IPS DF 6.9 (cell line): ENCODE results near the gene CIROP.

Experiments
- DNase-seq: peaks from one replicate; pipeline ENCODE4 v3.0.0-alpha.2; 2013; ENCODE audit warnings: low read depth, low spot score
- H3K27ac ChIP-seq: one replicate; pipeline ENCODE4 v1.5.1; 2013; ENCODE audit warnings: low read length, control low read depth
- H3K27me3 ChIP-seq: 2 replicates; pipeline ENCODE4 v1.6.1; 2013; ENCODE audit warnings: mild to moderate bottlenecking, low read length; ENCODE audit not compliant: control insufficient read depth, insufficient read depth
- H3K36me3 ChIP-seq: 2 replicates; pipeline ENCODE4 v1.6.1; 2013; ENCODE audit warnings: low read length; ENCODE audit not compliant: control insufficient read depth, insufficient read depth
- H3K4me1 ChIP-seq: 2 replicates; pipeline ENCODE4 v1.6.1; 2013; ENCODE audit warnings: low read length; ENCODE audit not compliant: control insufficient read depth, insufficient read depth
- H3K4me3 ChIP-seq: 2 replicates; pipeline ENCODE4 v1.5.1; 2013; ENCODE audit warnings: mild to moderate bottlenecking, low read length
- H3K9me3 ChIP-seq: 2 replicates; pipeline ENCODE4 v1.6.1; 2013; ENCODE audit warnings: low read length, inconsistent platforms; ENCODE audit not compliant: control insufficient read depth, insufficient read depth
- WGBS: extraction: QIAGEN DNeasy Blood & Tissue Kit; methylation state at CpG from one replicate; pipeline ENCODE4 v1.1.7; 2013; ENCODE audit warnings: mixed read lengths, missing lambda C conversion rate; ENCODE audit not compliant: insufficient read length, insufficient coverage; 5-methylcytosine and 5-hydroxymethylcytosine counted together

Gene CIROP

GRCh38 chr14:23121361-23121771 is 16.6 kb upstream of the CIROP start:
- Histone ChIP-seq H3K27me3 (no peaks in the 10 kb centered on the region), H3K4me3 (no peak overlapping the region), H3K36me3 (no peaks in the 10 kb centered on the region), H3K4me1 (no peaks in the 10 kb centered on the region; the same call in 1 of the 2 replicates), H3K9me3 (no peaks in the 10 kb centered on the region), H3K27ac (no peak overlapping the region)
- DNase-seq = no peak
- no CpG with 5 or more reads among the region's 6 CpGs for WGBS

- Histone ChIP-seq H3K9me3 (no peaks in the 10 kb centered on the region), H3K4me1 (no peaks in the 10 kb centered on the region; the same call in 1 of the 2 replicates), H3K27me3 (no peaks in the 10 kb centered on the region), H3K27ac (no peak overlapping the region), H3K36me3 (no peaks in the 10 kb centered on the region), H3K4me3 (no peak overlapping the region)
- DNase-seq = peak; percentile 88
- WGBS = no CpG with 5 or more reads among the region's 9 CpGs
Observed at GRCh38 chr14:23120541-23121251, 15.9 kb upstream of the CIROP start.

- WGBS = no CpG with 5 or more reads among the region's 16 CpGs
- H3K27ac ChIP-seq = no peak overlapping the region
Observed at GRCh38 chr14:23119363-23120327, 14.9 kb upstream of the CIROP start.

GRCh38 chr14:23118506-23119362 is 13.9 kb upstream of the CIROP start, which contains the start of gene CEBPE:
Gene CEBPE (minus strand): TSS chr14:23119255. CDS start chr14:23119091, 164 bp downstream.
- Histone ChIP-seq H3K4me3 (no peak within 1 kb of the TSS), H3K27me3 (no peaks in the 10 kb centered on the region), H3K36me3 (no peaks in the 10 kb centered on the region), H3K4me1 (peaks cover 1% of the 10 kb centered on the region), H3K27ac (no peak within 1 kb of the TSS), H3K9me3 (no peaks in the 10 kb centered on the region)
- WGBS = no CpG with 5 or more reads among the region's 32 CpGs
- DNase-seq = no peak

More at GRCh38 chr14:23119363-23120327, 14.9 kb upstream of the CIROP start:
- no peak overlapping the region for H3K4me3 ChIP-seq
- no peaks in the 10 kb centered on the region for H3K27me3 ChIP-seq
- no peak for DNase-seq
- no peaks in the 10 kb centered on the region for H3K9me3 ChIP-seq
- no peaks in the 10 kb centered on the region; the same call in 1 of the 2 replicates for H3K4me1 ChIP-seq
- no peaks in the 10 kb centered on the region for H3K36me3 ChIP-seq

GRCh38 chr14:23117371-23118020 is 12.7 kb upstream of the CIROP start:
- H3K4me3 ChIP-seq = no peak overlapping the region
- H3K27ac ChIP-seq = no peak overlapping the region
- no peak for DNase-seq
- WGBS = no CpG with 5 or more reads among the region's 32 CpGs
- H3K4me1 ChIP-seq = peaks cover 4% of the 10 kb centered on the region
- H3K36me3 ChIP-seq = no peaks in the 10 kb centered on the region
- no peaks in the 10 kb centered on the region for H3K9me3 ChIP-seq
- H3K27me3 ChIP-seq = no peaks in the 10 kb centered on the region

GRCh38 chr14:23115918-23116317 is 11.1 kb upstream of the CIROP start:
- H3K27me3 ChIP-seq = no peaks in the 10 kb centered on the region
- no peak overlapping the region for H3K27ac ChIP-seq
- H3K4me3 ChIP-seq = no peak overlapping the region
- H3K36me3 ChIP-seq = no peaks in the 10 kb centered on the region
- peaks cover 4% of the 10 kb centered on the region for H3K4me1 ChIP-seq
- no CpG with 5 or more reads among the region's 5 CpGs for WGBS
- H3K9me3 ChIP-seq = no peaks in the 10 kb centered on the region
- DNase-seq = no peak

- WGBS = no CpG with 5 or more reads among the region's 10 CpGs
- peaks cover 4% of the 10 kb centered on the region for H3K4me1 ChIP-seq
- no peak overlapping the region for H3K4me3 ChIP-seq
- no peaks in the 10 kb centered on the region for H3K36me3 ChIP-seq
- DNase-seq = no peak
- no peaks in the 10 kb centered on the region for H3K9me3 ChIP-seq
- no peaks in the 10 kb centered on the region for H3K27me3 ChIP-seq
- H3K27ac ChIP-seq = no peak overlapping the region
Observed at GRCh38 chr14:23115039-23115731, 10.4 kb upstream of the CIROP start.

GRCh38 chr14:23114669-23115038 is 9.9 kb upstream of the CIROP start:
- Histone ChIP-seq H3K27me3 (no peaks in the 10 kb centered on the region), H3K4me1 (peaks cover 4% of the 10 kb centered on the region), H3K4me3 (no peak overlapping the region), H3K9me3 (no peaks in the 10 kb centered on the region), H3K36me3 (no peaks in the 10 kb centered on the region), H3K27ac (no peak overlapping the region)
- WGBS = no CpG with 5 or more reads among the region's 4 CpGs
- DNase-seq = no peak

- no CpG with 5 or more reads among the region's 5 CpGs for whole genome bisulfite sequencing
- Histone ChIP-seq H3K27me3 (no peaks in the 10 kb centered on the region), H3K4me3 (no peak overlapping the region), H3K4me1 (peaks cover 4% of the 10 kb centered on the region), H3K9me3 (no peaks in the 10 kb centered on the region), H3K27ac (no peak overlapping the region), H3K36me3 (no peaks in the 10 kb centered on the region)
- no peak for DNase-seq
Observed at GRCh38 chr14:23114120-23114458, 9.3 kb upstream of the CIROP start.
